GM12878 (cell line): ENCODE data around the gene IQUB.

Experiments used
- EGR1 ChIP-seq, 2 experiments: IDR thresholded peaks; 1 replicate in 1 of 2; 2 replicates in 1 of 2; pipeline ENCODE4 v1.6.1; 2011 to 2012; ENCODE audit warnings: low read depth in 2 of 2, low read length in 2 of 2, borderline replicate concordance in 1 of 2, mild to moderate bottlenecking in 1 of 2, moderate library complexity in 1 of 2
- SP1 ChIP-seq: IDR thresholded peaks from one replicate; pipeline ENCODE4 v1.6.1; 2011; ENCODE audit warnings: low read depth, low read length
- YY1 ChIP-seq: IDR thresholded peaks from 2 replicates; pipeline ENCODE4 v1.6.1; 2011; ENCODE audit warnings: low read depth, mild to moderate bottlenecking, low read length

DNA sequence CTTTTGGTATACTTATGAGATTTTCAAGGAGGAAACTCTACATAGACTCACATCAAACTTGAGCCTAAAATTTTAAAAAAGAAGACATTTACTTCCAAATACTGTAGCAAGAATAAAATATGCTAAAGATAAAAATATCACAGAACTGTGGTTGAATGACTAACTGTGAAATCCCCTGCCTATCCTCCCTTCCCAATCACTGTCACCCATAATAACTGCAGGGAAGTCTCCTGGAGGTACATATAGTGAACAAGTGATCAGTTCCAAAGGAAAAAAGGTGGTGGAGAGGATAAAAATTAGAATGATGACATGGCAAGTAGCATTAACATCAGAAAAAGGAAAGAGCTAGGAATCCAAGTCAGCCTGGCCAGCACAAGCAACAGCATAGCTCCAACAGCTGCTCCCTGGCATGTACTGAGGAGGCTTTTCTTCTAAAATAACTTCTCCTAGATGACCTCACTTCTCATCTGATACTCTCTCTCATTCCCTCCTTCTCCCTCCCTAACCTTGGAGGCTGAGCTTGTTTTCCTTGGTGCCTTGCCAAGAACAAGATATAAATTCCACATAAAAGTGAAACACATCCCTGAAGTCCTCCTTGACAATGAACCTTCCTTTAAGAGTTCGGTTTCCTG, 124.0 kb downstream of the IQUB start:
- TF ChIP-seq EGR1 (IDR thresholded peaks at IDR 0.05; ENCODE audit: borderline replicate concordance in 1 of 2, low read depth in 2 of 2, low read length in 2 of 2) (no peak), SP1 (no peak), YY1 (no peak)
